ENCODE data around the gene PRKCE. TPM values are rescaled to one million over a fixed set of nuclear protein-coding genes. Genes with fewer than 3 reads are reported as not detected.
A peak's percentile ranks its signal among the peaks of the same experiment; 100 is the strongest.

PRKCE gene
- total RNA-seq, 2 donors from 2014 or later: 5.8 to 18.1 TPM

DNA sequence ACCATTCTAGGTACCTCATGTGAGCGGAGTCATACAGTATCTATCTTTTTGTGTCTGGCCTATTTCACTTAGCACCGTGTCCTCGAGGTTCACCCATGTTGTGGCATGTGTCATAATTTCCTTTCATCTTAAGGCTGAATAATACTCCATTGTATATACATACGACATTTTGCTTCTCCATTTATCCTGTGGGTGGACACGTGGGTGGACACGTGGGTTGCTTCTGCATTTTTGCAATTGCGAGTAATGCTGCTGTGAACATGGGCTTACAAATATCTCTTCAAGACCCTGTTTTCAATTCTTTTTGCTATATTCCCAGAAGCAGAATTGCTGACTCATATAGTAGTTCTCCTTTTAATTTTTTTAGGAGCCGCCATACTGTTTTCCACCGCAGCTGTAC, 402.1 kb downstream of the PRKCE start:
- H3K4me1 ChIP-seq (ENCODE audit: control insufficient read depth in 1 of 2, low read depth in 2 of 2): peaks cover 4 to 31% of the 10 kb centered on the region in 2 donors
- no peak for DNase-seq (ENCODE audit: low spot score)
- ATAC-seq (ENCODE audit: insufficient number of reproducible peaks, low FRiP score, low read depth): no peak
- no peaks in the 10 kb centered on the region for H3K9me3 ChIP-seq
- H3K27me3 ChIP-seq (replicated peaks; ENCODE audit: insufficient read depth): no peaks in the 10 kb centered on the region
- H3K36me3 ChIP-seq: no peaks in the 10 kb centered on the region
- no peak overlapping the region for H3K4me3 ChIP-seq
- H3K27ac ChIP-seq: no peak overlapping the region
- TF ChIP-seq, protein P1, sequence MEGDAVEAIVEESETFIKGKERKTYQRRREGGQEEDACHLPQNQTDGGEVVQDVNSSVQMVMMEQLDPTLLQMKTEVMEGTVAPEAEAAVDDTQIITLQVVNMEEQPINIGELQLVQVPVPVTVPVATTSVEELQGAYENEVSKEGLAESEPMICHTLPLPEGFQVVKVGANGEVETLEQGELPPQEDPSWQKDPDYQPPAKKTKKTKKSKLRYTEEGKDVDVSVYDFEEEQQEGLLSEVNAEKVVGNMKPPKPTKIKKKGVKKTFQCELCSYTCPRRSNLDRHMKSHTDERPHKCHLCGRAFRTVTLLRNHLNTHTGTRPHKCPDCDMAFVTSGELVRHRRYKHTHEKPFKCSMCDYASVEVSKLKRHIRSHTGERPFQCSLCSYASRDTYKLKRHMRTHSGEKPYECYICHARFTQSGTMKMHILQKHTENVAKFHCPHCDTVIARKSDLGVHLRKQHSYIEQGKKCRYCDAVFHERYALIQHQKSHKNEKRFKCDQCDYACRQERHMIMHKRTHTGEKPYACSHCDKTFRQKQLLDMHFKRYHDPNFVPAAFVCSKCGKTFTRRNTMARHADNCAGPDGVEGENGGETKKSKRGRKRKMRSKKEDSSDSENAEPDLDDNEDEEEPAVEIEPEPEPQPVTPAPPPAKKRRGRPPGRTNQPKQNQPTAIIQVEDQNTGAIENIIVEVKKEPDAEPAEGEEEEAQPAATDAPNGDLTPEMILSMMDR (IDR thresholded peaks at IDR 0.05): no peak

DNA sequence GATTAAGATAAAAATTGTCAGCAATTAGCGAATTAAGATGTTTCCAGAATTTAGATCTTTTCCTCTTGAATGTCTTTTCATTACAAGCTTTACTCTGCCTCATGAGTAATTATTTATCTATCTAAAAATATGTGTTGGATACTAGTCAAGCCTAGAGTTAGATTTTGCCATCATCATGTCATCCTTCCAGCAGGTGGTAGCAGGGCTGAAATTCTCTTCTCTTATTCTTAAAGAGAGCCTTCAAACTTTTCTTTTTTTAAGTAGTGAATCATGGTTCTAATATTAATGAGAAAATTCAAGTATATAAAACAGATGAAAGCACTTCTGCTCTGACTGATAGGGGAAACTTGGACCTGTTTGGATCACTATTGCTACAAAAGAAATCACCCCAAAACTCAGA, 405.1 kb downstream of the PRKCE start:
- Histone ChIP-seq H3K36me3 (no peaks in the 10 kb centered on the region), H3K4me1 (ENCODE audit: control insufficient read depth in 1 of 2, low read depth in 2 of 2) (peaks cover 0 to 13% of the 10 kb centered on the region in 2 donors), H3K4me3 (no peak overlapping the region), H3K9me3 (no peaks in the 10 kb centered on the region), H3K27ac (no peak overlapping the region), H3K27me3 (replicated peaks; ENCODE audit: insufficient read depth) (no peaks in the 10 kb centered on the region)
- ATAC-seq (ENCODE audit: insufficient number of reproducible peaks, low FRiP score, low read depth) (no peak), DNase-seq (ENCODE audit: low spot score) (no peak)
- TF ChIP-seq, protein P1 (IDR thresholded peaks at IDR 0.05): no peak

DNA sequence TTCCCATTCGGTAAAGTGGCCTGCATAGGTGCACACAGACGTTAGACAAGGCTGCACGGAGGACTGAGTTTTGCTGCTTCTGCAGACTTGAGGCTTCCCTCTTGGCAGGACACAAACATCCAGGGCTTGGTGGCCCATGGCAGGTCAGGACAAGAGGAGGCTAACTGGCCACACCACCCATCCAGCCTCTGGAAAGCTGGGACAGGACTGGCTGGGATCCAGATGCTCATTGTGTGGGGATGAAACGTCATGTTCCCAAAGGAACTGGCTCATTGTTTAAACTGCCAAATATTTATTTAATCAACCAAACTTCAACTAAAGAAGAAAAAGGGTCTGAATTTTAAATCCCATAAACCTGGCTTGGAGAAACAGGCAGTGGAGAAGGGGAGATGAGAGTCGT, 406.7 kb downstream of the PRKCE start:
- Histone ChIP-seq H3K4me3 (no peak overlapping the region), H3K27ac (no peak overlapping the region), H3K36me3 (no peaks in the 10 kb centered on the region), H3K4me1 (ENCODE audit: control insufficient read depth in 1 of 2, low read depth in 2 of 2) (peaks cover 0 to 21% of the 10 kb centered on the region in 2 donors), H3K9me3 (no peaks in the 10 kb centered on the region), H3K27me3 (replicated peaks; ENCODE audit: insufficient read depth) (no peaks in the 10 kb centered on the region)
- TF ChIP-seq, protein P1 (IDR thresholded peaks at IDR 0.05): no peak
- DNase-seq (ENCODE audit: low spot score): no peak
- ATAC-seq (ENCODE audit: insufficient number of reproducible peaks, low FRiP score, low read depth): no peak

DNA sequence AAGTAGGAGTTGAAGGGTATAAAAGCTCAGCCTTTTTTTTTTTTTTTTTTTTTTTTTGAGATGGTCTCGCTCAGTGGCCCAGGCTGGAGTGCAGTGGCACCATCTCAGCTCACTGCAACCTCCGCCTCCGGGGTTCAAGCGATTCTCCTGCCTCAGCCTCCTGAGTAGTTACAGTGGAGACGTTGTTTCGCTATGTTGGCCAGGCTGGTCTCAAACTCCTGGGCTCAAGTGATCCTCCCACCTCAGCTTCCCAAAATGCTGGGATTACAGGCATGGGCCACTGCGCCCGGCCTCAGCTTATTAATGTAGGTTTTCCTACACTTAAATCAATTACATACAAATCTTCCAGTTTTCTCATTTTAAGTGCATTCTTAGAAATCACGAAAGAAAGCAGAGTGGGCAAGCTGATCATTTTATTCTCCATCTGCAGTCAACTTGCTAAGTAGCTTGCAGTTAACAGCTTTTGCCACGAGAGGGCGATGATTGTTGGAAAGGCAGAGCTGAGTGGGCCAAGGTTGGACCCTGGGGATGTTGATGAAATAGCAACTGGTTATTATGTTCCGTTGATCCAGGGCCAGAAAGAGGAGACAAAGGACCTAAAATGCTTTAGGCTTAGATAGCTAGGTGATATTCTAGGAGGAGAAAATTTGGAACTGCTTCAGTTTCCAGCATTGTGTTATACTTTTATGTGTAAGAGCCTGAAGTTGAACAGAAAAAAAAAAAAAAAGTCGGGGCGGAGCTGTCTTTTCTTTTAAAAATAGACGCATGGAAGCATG, 411.4 kb downstream of the PRKCE start:
- DNase-seq (ENCODE audit: low spot score) (peak; percentile 74), ATAC-seq (ENCODE audit: insufficient number of reproducible peaks, low FRiP score, low read depth) (peak; percentile 62)
- TF ChIP-seq, protein P1 (IDR thresholded peaks at IDR 0.05): peak; percentile 90
- Histone ChIP-seq H3K4me3 (no peak overlapping the region), H3K36me3 (no peaks in the 10 kb centered on the region), H3K9me3 (no peaks in the 10 kb centered on the region), H3K27me3 (replicated peaks; ENCODE audit: insufficient read depth) (no peaks in the 10 kb centered on the region), H3K27ac (no peak overlapping the region), H3K4me1 (ENCODE audit: control insufficient read depth in 1 of 2, low read depth in 2 of 2) (peaks cover 0 to 24% of the 10 kb centered on the region in 2 donors)

DNA sequence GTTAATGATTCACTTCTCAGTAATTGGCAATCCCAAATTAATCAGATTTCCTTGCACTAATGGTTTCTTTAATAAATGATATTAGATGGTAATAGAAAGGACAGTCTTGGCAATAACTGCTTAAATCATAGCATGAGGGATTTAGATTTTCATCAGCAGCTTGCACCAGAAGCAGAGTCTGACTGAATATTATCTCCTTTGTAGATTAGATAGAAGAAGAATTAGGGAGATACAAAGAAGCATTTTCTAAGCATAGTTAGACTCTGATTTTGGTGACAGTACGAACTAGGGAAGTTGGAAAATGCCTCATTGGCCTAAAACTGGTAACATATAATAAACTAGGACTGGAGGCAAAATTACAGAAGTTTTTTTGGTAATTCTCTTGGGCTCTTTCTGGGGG, 412.9 kb downstream of the PRKCE start:
- H3K27ac ChIP-seq: no peak overlapping the region
- TF ChIP-seq, protein P1 (IDR thresholded peaks at IDR 0.05): no peak
- no peaks in the 10 kb centered on the region for H3K27me3 ChIP-seq (replicated peaks; ENCODE audit: insufficient read depth)
- no peak overlapping the region for H3K4me3 ChIP-seq
- ATAC-seq (ENCODE audit: insufficient number of reproducible peaks, low FRiP score, low read depth): no peak
- no peaks in the 10 kb centered on the region for H3K9me3 ChIP-seq
- DNase-seq (ENCODE audit: low spot score): no peak
- H3K36me3 ChIP-seq: no peaks in the 10 kb centered on the region
- H3K4me1 ChIP-seq (ENCODE audit: control insufficient read depth in 1 of 2, low read depth in 2 of 2): peaks cover 0 to 16% of the 10 kb centered on the region in 2 donors
